Adrenal gland (tissue), 12 donors: ENCODE results near the gene SH3RF2. TPM values are rescaled to one million over a fixed set of nuclear protein-coding genes. Genes with fewer than 3 reads are reported as not detected.

Experiments
- DNase-seq, 7 donors: peaks; one replicate each; pipeline ENCODE4 v3.0.0-alpha.2; 2019 to 2020
- H3K27ac ChIP-seq, 5 donors: fragments of 200-600 bp; sonication (generic) in 4 of 5; 1 replicate in 3 of 5; 2 replicates in 2 of 5; pipeline versions ENCODE4 v1.5.1 to v1.8.0; 2016 to 2020; ENCODE audit warnings: mild to moderate bottlenecking in 1 of 5
- H3K27me3 ChIP-seq: fragments of 200-600 bp; 2 replicates; pipeline ENCODE4 v1.8.0; 2021
- H3K36me3 ChIP-seq, 2 donors: fragments of 200-600 bp; replicated peaks in 1 of 2; 1 replicate in 1 of 2; 2 replicates in 1 of 2; pipeline versions ENCODE4 v1.5.1 to v1.8.0; 2018 to 2022
- H3K4me1 ChIP-seq, 2 donors: fragments of 200-600 bp; replicated peaks in 1 of 2; 1 replicate in 1 of 2; 2 replicates in 1 of 2; pipeline versions ENCODE4 v1.5.1 to v1.8.0; 2018 to 2021
- H3K4me3 ChIP-seq, 4 donors: fragments of 200-600 bp; sonication (generic) in 3 of 4; one replicate each; pipeline ENCODE4 v1.5.1; 2016 to 2018
- H3K9me3 ChIP-seq, 3 donors: fragments of 200-600 bp; sonication (generic) in 1 of 3; replicated peaks in 1 of 3; 1 replicate in 2 of 3; 2 replicates in 1 of 3; pipeline versions ENCODE4 v1.5.1 to v1.8.0; 2016 to 2021
- POLR2A ChIP-seq, 2 donors: fragments of 450-650 bp; IDR thresholded peaks; one replicate each; pipeline ENCODE4 v1.6.1; 2017; ENCODE audit warnings: antibody characterized with exemption in 2 of 2, mild to moderate bottlenecking in 2 of 2, moderate library complexity in 1 of 2
- WGBS, 4 donors: extraction: QIAGEN DNeasy Blood & Tissue Kit in 2 of 4; methylation state at CpG; one replicate each; pipeline versions ENCODE4 v1.1.5 to v1.1.7; 2013 to 2017; 5-methylcytosine and 5-hydroxymethylcytosine counted together
- intact Hi-C, 2 donors: fragments of 100-400 bp; cut with DNase I; formaldehyde crosslinking; loops; one replicate each; pipeline versions ENCODE4 v1.14.1 to v1.15.0; 2022 to 2023
- polyA plus RNA-seq, 3 donors: library from polyadenylated mRNA; stranded (reverse); fragments of 200-250 nt in 2 of 3; fragments of 350-450 nt in 1 of 3; fragmentation: Illumina TruSeq in 1 of 3; extraction: RNeasy Lipid Tissue Mini Kit (QIAGEN cat#74804) in 1 of 3; gene quantifications; one replicate each; pipeline ENCODE4 v1.2.3, GENCODE V29; 2013 to 2014
- total RNA-seq, 9 donors: library from RNA; depleted of rRNA in 4 of 9; stranded (reverse); fragments of >200 nt in 4 of 9; fragments of 120-200 nt in 1 of 9; fragmentation: NEBNext Ultra II Directional in 1 of 9; extraction: Animal tissue kit (Norgen Biotek cat#: 25700) in 1 of 9; gene quantifications; one replicate each; pipeline versions ENCODE4 v1.1.0 to v1.2.4, GENCODE V29; 2013 to 2023
- TF ChIP-seq, protein P1 (sequence below), 6 experiments: fragments of 450-650 bp in 4 of 6; fragments of 200-600 bp in 2 of 6; sonication (generic) in 1 of 6; IDR thresholded peaks; 1 replicate in 5 of 6; 2 replicates in 1 of 6; pipeline versions ENCODE4 v1.5.1 to v1.8.0; 2016 to 2021; ENCODE audit warnings: antibody characterized with exemption in 6 of 6, mild to moderate bottlenecking in 2 of 6, moderate library complexity in 1 of 6
- donor health status: healthy with polysubstance abuse.
- donor health status: Bipolar disorder and iron deficiency.
- donor health status: DM: yes; HTN: yes; CAD: no.
- donor health status: DM: no; HTN: no; CAD: no.
- donor health status: DM: no; HTN: no; CAD: no.
- donor health status: DM: yes; HTN: yes; CAD: no.

SH3RF2 gene
- total and polyA plus RNA-seq, 12 donors: 0.60 to 3.8 (median 1.2) TPM

DNA sequence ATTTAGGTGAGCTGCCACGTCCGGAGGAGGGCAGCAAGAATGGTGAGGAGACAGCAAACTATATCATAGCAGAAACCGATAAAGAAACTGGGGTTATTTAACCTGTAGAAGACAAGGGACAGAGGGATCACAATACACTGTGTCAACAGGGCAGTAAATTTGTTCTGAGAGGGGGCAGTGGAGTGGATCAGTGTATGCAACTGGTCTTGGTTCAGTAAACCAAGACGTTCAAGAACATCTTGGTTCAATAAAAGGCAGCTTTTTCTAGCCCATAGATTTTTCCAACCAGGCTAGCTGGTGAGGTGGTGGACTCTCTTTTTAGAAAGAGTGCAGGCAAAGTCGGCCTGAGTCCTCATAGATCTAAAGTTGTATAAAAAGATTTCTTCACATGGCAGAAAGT is 113.7 kb downstream of the SH3RF2 start:
- WGBS, 4 donors: 77 to 82% (median 80%) methylated on average over 5 of the region's 5 CpGs
- H3K4me3 ChIP-seq: no peak overlapping the region
- intact Hi-C loops: no loop called here

DNA sequence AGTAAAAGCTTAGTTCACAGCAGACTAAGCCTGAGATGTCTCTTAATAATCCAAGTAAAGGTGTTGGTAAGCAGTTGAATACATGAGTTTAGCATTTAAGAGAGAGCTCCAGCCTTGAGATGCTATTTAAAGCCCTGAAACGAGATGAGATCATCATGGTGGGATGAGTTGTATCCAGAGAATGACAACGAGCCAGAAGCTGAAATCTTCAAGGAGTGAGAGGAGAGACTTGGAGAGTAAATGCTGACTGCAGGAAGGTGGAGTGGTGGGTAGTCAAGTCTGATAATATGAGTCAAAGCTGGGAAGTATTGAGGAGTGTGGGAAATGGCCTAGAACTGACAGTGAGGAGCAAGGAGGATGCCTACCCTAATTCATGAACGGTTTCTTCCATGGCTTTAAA is 115.3 kb downstream of the SH3RF2 start:
- TF ChIP-seq, protein P1, sequence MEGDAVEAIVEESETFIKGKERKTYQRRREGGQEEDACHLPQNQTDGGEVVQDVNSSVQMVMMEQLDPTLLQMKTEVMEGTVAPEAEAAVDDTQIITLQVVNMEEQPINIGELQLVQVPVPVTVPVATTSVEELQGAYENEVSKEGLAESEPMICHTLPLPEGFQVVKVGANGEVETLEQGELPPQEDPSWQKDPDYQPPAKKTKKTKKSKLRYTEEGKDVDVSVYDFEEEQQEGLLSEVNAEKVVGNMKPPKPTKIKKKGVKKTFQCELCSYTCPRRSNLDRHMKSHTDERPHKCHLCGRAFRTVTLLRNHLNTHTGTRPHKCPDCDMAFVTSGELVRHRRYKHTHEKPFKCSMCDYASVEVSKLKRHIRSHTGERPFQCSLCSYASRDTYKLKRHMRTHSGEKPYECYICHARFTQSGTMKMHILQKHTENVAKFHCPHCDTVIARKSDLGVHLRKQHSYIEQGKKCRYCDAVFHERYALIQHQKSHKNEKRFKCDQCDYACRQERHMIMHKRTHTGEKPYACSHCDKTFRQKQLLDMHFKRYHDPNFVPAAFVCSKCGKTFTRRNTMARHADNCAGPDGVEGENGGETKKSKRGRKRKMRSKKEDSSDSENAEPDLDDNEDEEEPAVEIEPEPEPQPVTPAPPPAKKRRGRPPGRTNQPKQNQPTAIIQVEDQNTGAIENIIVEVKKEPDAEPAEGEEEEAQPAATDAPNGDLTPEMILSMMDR (IDR thresholded peaks at IDR 0.05): no peak
- TF ChIP-seq POLR2A (IDR thresholded peaks at IDR 0.05): no peak
- intact Hi-C loops: no loop called here
- Histone ChIP-seq H3K4me3 (no peak overlapping the region), H3K4me1 (no peaks in the 10 kb centered on the region), H3K36me3 (no peaks in the 10 kb centered on the region), H3K27ac (no peak overlapping the region), H3K27me3 (no peaks in the 10 kb centered on the region), H3K9me3 (no peaks in the 10 kb centered on the region)
- WGBS, 4 donors: 51 to 57% (median 55%) methylated on average over 3 of the region's 3 CpGs
- DNase-seq: no peak

More for the DNA sequence above, 113.7 kb downstream of the SH3RF2 start:
- Histone ChIP-seq H3K4me1 (no peaks in the 10 kb centered on the region), H3K36me3 (no peaks in the 10 kb centered on the region), H3K9me3 (no peaks in the 10 kb centered on the region), H3K27me3 (no peaks in the 10 kb centered on the region), H3K27ac (no peak overlapping the region)
- DNase-seq: no peak
- no peak for TF ChIP-seq POLR2A (IDR thresholded peaks at IDR 0.05)
- TF ChIP-seq, protein P1 (IDR thresholded peaks at IDR 0.05): no peak

DNA sequence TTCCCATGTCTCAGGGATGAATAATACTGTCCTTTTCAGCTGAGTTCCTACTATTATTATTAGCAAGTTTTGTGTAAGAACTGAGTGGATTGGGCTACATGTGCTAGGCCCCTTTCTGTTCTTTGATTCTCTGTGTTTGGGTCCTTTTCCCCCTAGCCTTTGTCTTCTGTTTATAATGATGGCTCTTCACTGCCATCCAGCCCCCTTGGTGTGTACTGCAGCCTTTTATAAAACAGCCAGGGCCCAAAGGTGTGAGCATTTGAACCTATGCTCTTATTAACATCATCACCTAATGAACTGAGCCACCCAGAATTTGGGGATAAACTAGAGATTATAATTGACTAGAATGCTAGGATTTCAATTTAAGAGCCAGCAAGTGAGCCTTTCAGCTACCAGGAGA is 116.4 kb downstream of the SH3RF2 start:
- Histone ChIP-seq H3K4me1 (no peaks in the 10 kb centered on the region), H3K36me3 (no peaks in the 10 kb centered on the region), H3K4me3 (no peak overlapping the region), H3K27ac (no peak overlapping the region), H3K27me3 (no peaks in the 10 kb centered on the region), H3K9me3 (no peaks in the 10 kb centered on the region)
- TF ChIP-seq, protein P1 (IDR thresholded peaks at IDR 0.05): no peak
- no peak for TF ChIP-seq POLR2A (IDR thresholded peaks at IDR 0.05)
- DNase-seq: no peak
- intact Hi-C loops: no loop called here

DNA sequence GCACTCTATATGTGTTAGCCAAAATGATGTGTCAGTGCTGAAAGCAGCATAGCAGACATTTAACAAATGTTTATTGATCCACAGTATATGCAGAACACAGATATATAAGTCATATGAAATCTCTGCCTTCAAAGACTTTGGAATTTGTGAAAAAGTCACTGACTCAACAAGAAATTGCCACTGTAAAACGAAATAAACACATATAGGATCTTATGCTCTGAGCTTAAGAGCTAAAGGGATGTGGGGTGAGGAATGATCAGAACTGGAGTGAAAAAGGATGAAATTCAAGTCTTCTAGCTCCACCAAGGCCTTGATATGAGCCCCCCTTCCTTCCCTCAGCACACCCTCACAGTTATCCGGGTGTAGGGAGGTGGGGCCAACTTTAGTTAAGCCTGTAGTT is 119.1 kb downstream of the SH3RF2 start:
- no peak overlapping the region for H3K4me3 ChIP-seq
- H3K9me3 ChIP-seq: no peaks in the 10 kb centered on the region
- intact Hi-C loops: no loop called here
- no peak overlapping the region for H3K27ac ChIP-seq
- no peak for TF ChIP-seq POLR2A (IDR thresholded peaks at IDR 0.05)
- TF ChIP-seq, protein P1 (IDR thresholded peaks at IDR 0.05): no peak
- no peaks in the 10 kb centered on the region for H3K4me1 ChIP-seq
- WGBS, 4 donors: 62 to 82% (median 73%) methylated on average over 2 of the region's 2 CpGs
- DNase-seq: no peak
- H3K27me3 ChIP-seq: no peaks in the 10 kb centered on the region
- no peaks in the 10 kb centered on the region for H3K36me3 ChIP-seq
